OCI-LY3 (cell line): ENCODE measurements around the gene SLIT1.

Source experiments
- H2AFZ ChIP-seq: fragments of 200-600, 300-600 bp; shearing (Covaris generic); 2 replicates; pipeline ENCODE4 v1.6.0; 2014; ENCODE audit warnings: antibody characterized with exemption, low read depth, low read length
- H3K27ac ChIP-seq: fragments of 200-600, 300-600 bp; sonication (generic); 2 replicates; pipeline ENCODE4 v1.5.1; 2014; ENCODE audit warnings: mild to moderate bottlenecking, low read length, moderate library complexity, mixed read lengths
- H3K27me3 ChIP-seq: fragments of 200-600, 300-600 bp; sonication (generic); 2 replicates; pipeline ENCODE4 v1.6.1; 2014; ENCODE audit warnings: low read depth, low read length, mixed read lengths
- H3K36me3 ChIP-seq: fragments of 200-600, 300-600 bp; sonication (generic); replicated peaks from 2 replicates; pipeline ENCODE3; 2014; ENCODE audit warnings: low read depth, low read length, mixed read lengths
- H3K4me1 ChIP-seq: fragments of 300-600, 200-600 bp; sonication (generic); 2 replicates; pipeline ENCODE4 v1.6.1; 2014; ENCODE audit warnings: low read length, mixed read lengths
- H3K4me2 ChIP-seq: fragments of 200-600, 300-600 bp; sonication (generic); 2 replicates; pipeline ENCODE4 v1.6.1; 2014; ENCODE audit warnings: low read length, mixed read lengths
- H3K4me3 ChIP-seq: fragments of 300-600, 200-600 bp; sonication (generic); 2 replicates; pipeline ENCODE4 v1.5.1; 2014; ENCODE audit warnings: antibody characterized with exemption, mild to moderate bottlenecking, low read length, moderate library complexity
- H3K79me2 ChIP-seq: fragments of 300-600, 200-600 bp; shearing (Covaris generic); 2 replicates; pipeline ENCODE4 v1.6.1; 2014; ENCODE audit warnings: mild to moderate bottlenecking, low read length, mixed read lengths
- H3K9ac ChIP-seq: fragments of 300-600, 200-600 bp; shearing (Covaris generic); 2 replicates; pipeline ENCODE4 v1.6.0; 2014; ENCODE audit warnings: mild to moderate bottlenecking, low read length, moderate library complexity
- H3K9me3 ChIP-seq: fragments of 200-600, 300-600 bp; shearing (Covaris generic); 2 replicates; pipeline ENCODE4 v1.6.1; 2014; ENCODE audit warnings: low read length, mixed read lengths; ENCODE audit not compliant: insufficient read depth
- H4K20me1 ChIP-seq: fragments of 200-600, 300-600 bp; sonication (generic); 2 replicates; pipeline ENCODE4 v1.6.1; 2016; ENCODE audit warnings: low read length, mixed read lengths; ENCODE audit not compliant: insufficient read depth
- EZH2phosphoT487 ChIP-seq: fragments of 200-600 bp; shearing (Covaris generic); IDR thresholded peaks from 2 replicates; pipeline ENCODE4 v1.6.1; 2018; ENCODE audit warnings: antibody characterized with exemption, mixed run types, low read depth
- TF ChIP-seq, protein P1 (sequence below): fragments of 200-600, 300-600 bp; sonication (generic); IDR thresholded peaks from 2 replicates; pipeline ENCODE4 v1.5.1; 2014; ENCODE audit warnings: antibody characterized with exemption, low read length, low read depth

The SLIT1 gene

DNA sequence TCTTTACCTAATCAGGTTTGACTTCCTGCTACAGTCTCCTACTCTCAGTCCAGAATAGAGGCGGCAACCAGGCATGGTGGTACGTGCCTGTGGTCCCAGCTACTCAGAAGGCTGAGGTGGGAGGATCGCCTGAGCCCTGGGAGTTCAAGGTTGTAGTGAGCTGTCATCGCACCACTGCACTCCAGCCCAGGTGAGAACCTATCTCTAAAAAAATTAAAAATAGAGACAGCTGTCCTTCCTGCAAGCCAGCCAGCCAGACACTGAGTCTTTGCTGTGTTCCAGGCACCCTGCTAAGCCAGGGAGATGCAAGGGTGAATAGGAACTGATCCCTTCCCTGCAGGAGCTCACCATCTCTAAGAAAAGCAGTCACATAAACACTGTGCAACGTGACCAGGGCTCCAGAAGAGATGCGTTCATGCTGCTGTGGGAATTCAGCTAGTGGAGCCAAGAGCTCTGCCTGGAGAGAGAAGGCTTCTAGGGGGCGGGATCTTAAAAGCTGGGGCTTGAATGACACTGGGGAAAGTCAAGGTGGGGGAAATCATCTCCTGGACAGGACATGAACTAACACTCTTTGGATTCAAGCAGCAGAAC, 22.1 kb upstream of the SLIT1 start:
- Histone ChIP-seq H3K27me3 (no peaks in the 10 kb centered on the region), H4K20me1 (no peaks in the 10 kb centered on the region), H2AFZ (no peak overlapping the region), H3K27ac (no peak overlapping the region), H3K4me1 (no peaks in the 10 kb centered on the region), H3K4me3 (no peak overlapping the region), H3K9ac (no peak overlapping the region), H3K4me2 (no peak overlapping the region), H3K36me3 (no peaks in the 10 kb centered on the region), H3K9me3 (no peaks in the 10 kb centered on the region), H3K79me2 (no peaks in the 10 kb centered on the region)
- TF ChIP-seq, protein P1, sequence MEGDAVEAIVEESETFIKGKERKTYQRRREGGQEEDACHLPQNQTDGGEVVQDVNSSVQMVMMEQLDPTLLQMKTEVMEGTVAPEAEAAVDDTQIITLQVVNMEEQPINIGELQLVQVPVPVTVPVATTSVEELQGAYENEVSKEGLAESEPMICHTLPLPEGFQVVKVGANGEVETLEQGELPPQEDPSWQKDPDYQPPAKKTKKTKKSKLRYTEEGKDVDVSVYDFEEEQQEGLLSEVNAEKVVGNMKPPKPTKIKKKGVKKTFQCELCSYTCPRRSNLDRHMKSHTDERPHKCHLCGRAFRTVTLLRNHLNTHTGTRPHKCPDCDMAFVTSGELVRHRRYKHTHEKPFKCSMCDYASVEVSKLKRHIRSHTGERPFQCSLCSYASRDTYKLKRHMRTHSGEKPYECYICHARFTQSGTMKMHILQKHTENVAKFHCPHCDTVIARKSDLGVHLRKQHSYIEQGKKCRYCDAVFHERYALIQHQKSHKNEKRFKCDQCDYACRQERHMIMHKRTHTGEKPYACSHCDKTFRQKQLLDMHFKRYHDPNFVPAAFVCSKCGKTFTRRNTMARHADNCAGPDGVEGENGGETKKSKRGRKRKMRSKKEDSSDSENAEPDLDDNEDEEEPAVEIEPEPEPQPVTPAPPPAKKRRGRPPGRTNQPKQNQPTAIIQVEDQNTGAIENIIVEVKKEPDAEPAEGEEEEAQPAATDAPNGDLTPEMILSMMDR, result no peak
- TF ChIP-seq EZH2phosphoT487, result no peak

DNA sequence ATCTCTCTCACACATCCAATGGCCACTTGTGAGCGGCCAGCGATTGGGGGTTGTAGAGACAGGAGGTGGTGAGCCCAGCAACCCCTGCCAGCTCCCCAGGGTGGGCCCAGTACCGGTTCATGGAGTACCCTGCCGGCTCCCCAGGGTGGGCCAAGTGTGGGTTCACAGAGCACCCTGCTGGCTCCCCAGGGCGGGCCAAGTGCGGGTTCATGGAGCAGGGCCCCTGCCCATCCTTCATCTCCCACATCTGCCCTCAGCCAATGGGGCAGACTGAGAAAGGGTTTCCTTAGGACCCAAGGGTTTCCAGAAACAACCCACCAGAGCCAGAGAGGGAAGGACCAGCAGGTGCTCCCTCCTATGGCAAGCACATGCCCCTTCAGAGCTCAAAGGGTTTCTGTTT, 21.4 kb upstream of the SLIT1 start:
- Histone ChIP-seq H3K36me3 (no peaks in the 10 kb centered on the region), H2AFZ (no peak overlapping the region), H3K27ac (no peak overlapping the region), H3K9ac (no peak overlapping the region), H3K4me2 (no peak overlapping the region), H4K20me1 (no peaks in the 10 kb centered on the region), H3K27me3 (no peaks in the 10 kb centered on the region), H3K4me3 (no peak overlapping the region), H3K79me2 (no peaks in the 10 kb centered on the region), H3K9me3 (no peaks in the 10 kb centered on the region), H3K4me1 (no peaks in the 10 kb centered on the region)
- TF ChIP-seq, protein P1, result no peak
- no peak for TF ChIP-seq EZH2phosphoT487

DNA sequence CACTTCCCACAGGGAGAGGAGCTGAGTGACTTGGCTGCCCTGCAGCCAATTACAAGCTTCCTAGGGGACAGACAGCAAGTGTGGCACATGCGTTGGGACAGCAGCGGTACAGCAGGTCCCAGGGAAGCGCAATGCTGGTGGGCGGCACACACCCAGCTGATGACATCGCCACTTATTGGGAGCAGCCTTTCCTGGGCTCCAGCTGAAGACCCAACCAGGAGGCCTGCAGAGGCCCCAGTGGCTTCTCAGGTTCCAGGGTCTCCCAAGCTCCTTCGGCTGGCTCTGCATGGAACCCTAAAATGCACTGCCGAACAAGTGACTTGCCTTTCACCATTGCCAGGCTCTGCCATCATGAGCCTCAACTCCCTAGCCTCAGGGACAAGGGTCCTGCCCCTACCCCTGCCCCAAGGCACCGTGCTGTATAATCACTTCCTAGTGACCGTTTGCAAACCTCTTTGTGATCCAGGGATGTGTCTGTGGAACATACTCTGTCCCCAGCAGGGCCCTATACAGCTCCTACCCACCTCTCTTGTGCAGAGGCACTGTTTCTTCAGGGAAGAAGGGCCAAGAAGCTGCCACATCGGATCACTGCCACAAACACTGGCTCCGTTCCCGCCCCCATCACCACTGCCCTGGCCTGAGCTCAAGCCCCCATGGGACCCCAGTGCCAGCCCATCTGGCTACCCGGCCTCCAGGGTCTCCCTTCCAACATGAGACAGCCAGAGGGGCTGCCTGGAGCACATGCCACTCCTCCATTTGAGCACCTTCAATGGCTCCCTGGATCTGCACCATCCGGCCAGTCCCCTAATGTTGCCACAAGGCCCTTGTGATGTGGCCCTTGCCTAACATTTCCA, 19.3 kb upstream of the SLIT1 start:
- Histone ChIP-seq H3K27me3 (no peaks in the 10 kb centered on the region), H3K27ac (no peak overlapping the region), H3K4me2 (no peak overlapping the region), H3K36me3 (no peaks in the 10 kb centered on the region), H3K4me1 (no peaks in the 10 kb centered on the region), H2AFZ (no peak overlapping the region), H4K20me1 (no peaks in the 10 kb centered on the region), H3K9me3 (no peaks in the 10 kb centered on the region), H3K79me2 (no peaks in the 10 kb centered on the region), H3K4me3 (no peak overlapping the region), H3K9ac (no peak overlapping the region)
- TF ChIP-seq, protein P1, result no peak
- TF ChIP-seq EZH2phosphoT487, result no peak

DNA sequence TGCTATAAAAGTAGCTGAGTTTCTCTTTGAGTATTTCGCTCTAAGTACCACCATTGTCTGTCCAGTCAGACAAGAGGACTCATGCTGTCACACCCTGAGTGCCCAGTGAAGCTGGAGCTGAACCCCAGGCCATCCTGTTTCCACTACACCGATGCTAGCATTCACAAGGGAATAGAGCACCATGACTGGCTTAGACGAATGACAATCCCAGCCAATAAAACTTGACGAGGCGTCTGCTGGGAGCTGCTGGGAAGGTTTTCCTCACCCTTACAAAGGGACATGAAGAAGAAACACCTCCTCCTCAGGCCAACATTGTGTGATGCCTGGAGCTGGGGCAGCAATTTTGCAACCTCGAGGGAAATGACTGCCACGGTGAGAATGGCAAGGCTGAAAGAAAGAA, 17.5 kb upstream of the SLIT1 start:
- TF ChIP-seq, protein P1, result no peak
- no peak for TF ChIP-seq EZH2phosphoT487
- H3K9me3 ChIP-seq, result no peaks in the 10 kb centered on the region
- no peak overlapping the region for H3K9ac ChIP-seq
- no peaks in the 10 kb centered on the region for H3K36me3 ChIP-seq
- no peak overlapping the region for H3K27ac ChIP-seq
- no peaks in the 10 kb centered on the region for H3K27me3 ChIP-seq
- no peak overlapping the region for H3K4me3 ChIP-seq
- no peak overlapping the region for H2AFZ ChIP-seq
- no peaks in the 10 kb centered on the region for H3K4me1 ChIP-seq
- H4K20me1 ChIP-seq, result no peaks in the 10 kb centered on the region
- no peaks in the 10 kb centered on the region for H3K79me2 ChIP-seq
- no peak overlapping the region for H3K4me2 ChIP-seq
